ENCODE data around the gene FRMPD4. TPM values are rescaled to one million over a fixed set of nuclear protein-coding genes. Genes with fewer than 3 reads are reported as not detected.
"Not testable (repeated sequence)": the region's sequence is repeated elsewhere in the genome, so short reads cannot be mapped to it uniquely, and the experiment has no call there.

FRMPD4 gene
- total RNA-seq, 1 donor from 2014 or later: 0.22 TPM

- TF ChIP-seq CTCF (conservative IDR thresholded peaks at IDR 0.05): no peak
- no peaks in the 10 kb centered on the region for H3K9me3 Mint-ChIP-seq
- no peaks in the 10 kb centered on the region for H3K4me1 Mint-ChIP-seq (ENCODE audit: unreplicated experiment)
- no peaks in the 10 kb centered on the region for H3K27me3 Mint-ChIP-seq
- H3K36me3 Mint-ChIP-seq: no peaks in the 10 kb centered on the region
- no peak for DNase-seq (ENCODE audit: extremely low spot score, unreplicated experiment)
- no peak overlapping the region for H3K4me3 Mint-ChIP-seq
- H3K27ac Mint-ChIP-seq: no peak overlapping the region
Observed at GRCh38 chrX:12494400-12495138, 356.3 kb downstream of the FRMPD4 start.

GRCh38 chrX:12496343-12496742 lies 358.1 kb downstream of the FRMPD4 start:
- no peak overlapping the region for H3K27ac Mint-ChIP-seq
- no peak for DNase-seq (ENCODE audit: extremely low spot score, unreplicated experiment)
- H3K9me3 Mint-ChIP-seq: no peaks in the 10 kb centered on the region
- no peaks in the 10 kb centered on the region for H3K36me3 Mint-ChIP-seq
- H3K4me3 Mint-ChIP-seq: no peak overlapping the region
- H3K27me3 Mint-ChIP-seq: no peaks in the 10 kb centered on the region
- no peak for TF ChIP-seq CTCF (conservative IDR thresholded peaks at IDR 0.05)
- no peaks in the 10 kb centered on the region for H3K4me1 Mint-ChIP-seq (ENCODE audit: unreplicated experiment)

GRCh38 chrX:12497832-12498591 lies 359.7 kb downstream of the FRMPD4 start:
- Mint-ChIP-seq H3K36me3 (no peaks in the 10 kb centered on the region), H3K4me1 (ENCODE audit: unreplicated experiment) (no peaks in the 10 kb centered on the region), H3K27me3 (no peaks in the 10 kb centered on the region), H3K27ac (no peak overlapping the region), H3K9me3 (no peaks in the 10 kb centered on the region), H3K4me3 (no peak overlapping the region)
- peak; percentile 55 for TF ChIP-seq CTCF (conservative IDR thresholded peaks at IDR 0.05)
- no peak for DNase-seq (ENCODE audit: extremely low spot score, unreplicated experiment)

DNA sequence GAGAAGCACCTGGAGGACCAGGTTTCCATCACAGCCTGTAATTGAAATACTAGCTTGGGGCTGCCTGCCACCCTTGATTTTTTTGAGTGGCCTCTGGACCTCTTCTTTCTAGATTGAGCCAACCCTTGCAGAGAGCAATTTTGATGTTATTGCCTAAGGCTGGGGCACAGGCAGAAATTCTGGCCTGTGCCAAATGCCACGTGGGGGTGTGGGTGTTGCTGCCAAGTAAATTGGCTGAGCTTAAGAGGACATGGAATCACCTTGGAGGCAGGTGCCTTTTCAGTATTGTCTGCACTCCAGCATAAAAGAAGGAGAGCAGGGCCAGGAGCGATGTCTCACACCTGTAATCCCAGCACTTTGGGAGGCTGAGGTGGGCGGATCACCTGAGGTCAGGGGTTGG lies 366.9 kb downstream of the FRMPD4 start:
- H3K4me1 Mint-ChIP-seq (ENCODE audit: unreplicated experiment): no peaks in the 10 kb centered on the region
- TF ChIP-seq CTCF (conservative IDR thresholded peaks at IDR 0.05): no peak
- no peak for DNase-seq (ENCODE audit: extremely low spot score, unreplicated experiment)
- no peaks in the 10 kb centered on the region for H3K27me3 Mint-ChIP-seq
- no peak overlapping the region for H3K4me3 Mint-ChIP-seq
- no peak overlapping the region for H3K27ac Mint-ChIP-seq
- no peaks in the 10 kb centered on the region for H3K9me3 Mint-ChIP-seq
- no peaks in the 10 kb centered on the region for H3K36me3 Mint-ChIP-seq

DNA sequence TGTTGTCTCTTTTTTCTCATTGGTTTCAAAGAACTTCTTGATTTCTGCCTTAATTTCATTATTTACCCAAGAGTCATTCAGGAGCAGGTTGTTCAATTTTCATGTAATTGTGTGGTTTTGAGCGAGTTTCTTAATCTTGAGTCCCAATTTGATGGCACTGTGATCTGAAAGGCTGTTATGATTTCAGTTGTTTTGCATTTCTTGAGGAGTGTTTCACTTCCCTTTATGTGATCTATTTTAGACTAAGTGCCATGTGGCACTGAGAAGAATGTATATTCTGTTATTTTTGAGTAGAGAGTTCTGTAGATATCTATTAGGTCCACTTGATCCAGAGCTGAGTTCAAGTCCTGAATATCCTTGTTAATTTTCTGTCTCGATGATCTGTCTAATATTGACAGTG lies 377.1 kb downstream of the FRMPD4 start:
- peaks cover 10% of the 10 kb centered on the region for H3K9me3 Mint-ChIP-seq
- H3K27me3 Mint-ChIP-seq; H3K4me1 Mint-ChIP-seq (ENCODE audit: unreplicated experiment); DNase-seq (ENCODE audit: extremely low spot score, unreplicated experiment); H3K36me3 Mint-ChIP-seq; H3K4me3 Mint-ChIP-seq; H3K27ac Mint-ChIP-seq: not testable (repeated sequence)

GRCh38 chrX:12526306-12526705 lies 388.0 kb downstream of the FRMPD4 start:
- Mint-ChIP-seq H3K36me3 (no peaks in the 10 kb centered on the region), H3K4me3 (no peak overlapping the region), H3K9me3 (no peaks in the 10 kb centered on the region), H3K4me1 (ENCODE audit: unreplicated experiment) (no peaks in the 10 kb centered on the region), H3K27me3 (no peaks in the 10 kb centered on the region), H3K27ac (no peak overlapping the region)
- no peak for TF ChIP-seq CTCF (conservative IDR thresholded peaks at IDR 0.05)
- DNase-seq (ENCODE audit: extremely low spot score, unreplicated experiment): no peak

DNA sequence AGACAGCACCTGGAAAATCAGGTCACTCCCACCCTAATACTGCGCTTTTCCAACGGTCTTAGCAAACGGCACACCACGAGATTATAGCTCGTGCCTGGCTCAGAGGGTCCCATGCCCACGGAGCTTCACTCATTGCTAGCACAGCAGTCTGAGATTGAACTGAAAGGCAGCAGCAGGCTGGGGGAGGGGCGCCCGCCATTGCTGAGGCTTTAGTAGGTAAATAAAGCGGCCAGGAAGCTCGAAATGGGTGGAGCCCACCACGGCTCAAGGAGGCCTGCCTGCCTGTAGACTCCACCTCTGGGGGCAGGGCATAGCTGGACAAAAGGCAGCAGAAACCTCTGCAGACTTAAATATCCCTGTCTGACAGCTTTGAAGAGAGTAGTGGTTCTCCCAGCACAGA lies 399.8 kb downstream of the FRMPD4 start:
- H3K36me3 Mint-ChIP-seq; H3K4me1 Mint-ChIP-seq (ENCODE audit: unreplicated experiment); H3K9me3 Mint-ChIP-seq; H3K27ac Mint-ChIP-seq; H3K27me3 Mint-ChIP-seq; H3K4me3 Mint-ChIP-seq; DNase-seq (ENCODE audit: extremely low spot score, unreplicated experiment): not testable (repeated sequence)

DNA sequence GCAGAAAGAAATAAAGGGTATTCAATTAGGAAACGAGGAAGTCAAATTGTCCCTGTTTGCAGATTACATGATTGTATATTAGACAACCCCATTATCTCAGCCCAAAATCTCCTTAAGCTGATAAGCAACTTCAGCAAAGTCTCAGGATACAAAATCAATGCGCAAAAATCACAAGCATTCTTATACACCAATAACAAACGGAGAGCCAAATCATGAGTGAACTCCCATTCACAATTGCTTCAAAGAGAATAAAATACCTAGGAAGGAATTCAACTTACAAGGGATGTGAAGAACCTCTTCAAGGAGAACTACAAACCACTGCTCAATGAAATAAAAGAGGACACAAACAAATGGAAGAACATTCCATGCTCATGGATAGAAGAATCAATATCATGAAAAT lies 404.0 kb downstream of the FRMPD4 start:
- H3K4me3 Mint-ChIP-seq; H3K4me1 Mint-ChIP-seq (ENCODE audit: unreplicated experiment); DNase-seq (ENCODE audit: extremely low spot score, unreplicated experiment); H3K9me3 Mint-ChIP-seq; H3K27ac Mint-ChIP-seq; H3K27me3 Mint-ChIP-seq; H3K36me3 Mint-ChIP-seq: not testable (repeated sequence)

Measured in type B pancreatic cell (in vitro differentiated cells).